OCI-LY1 (cell line): ENCODE data around the gene TSPAN4.

Source experiments
- H2AFZ ChIP-seq: fragments of 200-600 bp; sonication (generic), shearing (Covaris generic); 2 replicates; pipeline ENCODE4 v1.6.0; 2014; ENCODE audit warnings: antibody characterized with exemption, mild to moderate bottlenecking, low read length
- H3F3A ChIP-seq: fragments of 200-600 bp; sonication (generic), shearing (Covaris generic); 2 replicates; pipeline ENCODE4 v1.6.0; 2014; ENCODE audit warnings: mild to moderate bottlenecking, antibody characterized with exemption, low read length, moderate library complexity; ENCODE audit not compliant: insufficient read depth
- H3K27ac ChIP-seq: fragments of 200-600 bp; sonication (generic); 2 replicates; pipeline ENCODE4 v1.5.1; 2014; ENCODE audit warnings: low read length, mixed run types, mild to moderate bottlenecking, low read depth; ENCODE audit not compliant: poor library complexity, severe bottlenecking
- H3K27me3 ChIP-seq: fragments of 200-600 bp; sonication (generic); 2 replicates; pipeline ENCODE4 v1.6.0; 2014; ENCODE audit warnings: antibody characterized with exemption, mild to moderate bottlenecking, low read length, moderate library complexity; ENCODE audit not compliant: insufficient read depth
- H3K36me3 ChIP-seq: fragments of 200-600 bp; sonication (generic); 2 replicates; pipeline ENCODE4 v1.6.1; 2014; ENCODE audit warnings: mild to moderate bottlenecking, antibody characterized with exemption, low read length, moderate library complexity, mixed read lengths; ENCODE audit not compliant: insufficient read depth
- H3K4me1 ChIP-seq: fragments of 200-600 bp; sonication (generic); 2 replicates; pipeline ENCODE4 v1.5.1; 2014; ENCODE audit warnings: mild to moderate bottlenecking, low read length, moderate library complexity; ENCODE audit not compliant: insufficient read depth, severe bottlenecking
- H3K4me2 ChIP-seq: fragments of 200-600 bp; sonication (generic), shearing (Covaris generic); 2 replicates; pipeline ENCODE4 v1.6.1; 2014; ENCODE audit warnings: low read length
- H3K4me3 ChIP-seq: fragments of 200-600 bp; sonication (generic); 2 replicates; pipeline ENCODE4 v1.5.1; 2014; ENCODE audit warnings: low read length, low read depth, mild to moderate bottlenecking, mixed read lengths; ENCODE audit not compliant: poor library complexity, severe bottlenecking
- H3K79me2 ChIP-seq: fragments of 200-600 bp; shearing (Covaris generic); 2 replicates; pipeline ENCODE4 v1.6.1; 2016; ENCODE audit warnings: mixed run types, low read length, mixed read lengths; ENCODE audit not compliant: insufficient read depth
- H3K9ac ChIP-seq: fragments of 200-600 bp; sonication (generic), shearing (Covaris generic); 2 replicates; pipeline ENCODE4 v1.6.1; 2014; ENCODE audit warnings: mild to moderate bottlenecking, low read length, mixed read lengths
- H3K9me2 ChIP-seq: fragments of 200-600 bp; sonication (generic), shearing (Covaris generic); 2 replicates; pipeline ENCODE4 v1.6.1; 2014; ENCODE audit warnings: low read depth, mild to moderate bottlenecking, low read length, mixed read lengths
- H3K9me3 ChIP-seq: fragments of 200-600 bp; shearing (Covaris generic); 2 replicates; pipeline ENCODE4 v1.6.1; 2014; ENCODE audit warnings: low read length, mixed read lengths
- H4K20me1 ChIP-seq: fragments of 200-600 bp; sonication (generic), shearing (Covaris generic); 2 replicates; pipeline ENCODE4 v1.6.0; 2016; ENCODE audit warnings: mild to moderate bottlenecking, low read length; ENCODE audit not compliant: insufficient read depth
- CTCF ChIP-seq: fragments of 200-600 bp; sonication (generic), shearing (Covaris generic); IDR thresholded peaks from 2 replicates; pipeline ENCODE4 v1.5.1; 2017; ENCODE audit warnings: mild to moderate bottlenecking, antibody characterized with exemption, low read length, moderate library complexity, mixed read lengths
- EZH2 ChIP-seq: fragments of 200-600 bp; sonication (generic), shearing (Covaris generic); IDR thresholded peaks from 2 replicates; pipeline ENCODE4 v1.8.0; 2017; ENCODE audit warnings: borderline replicate concordance, mixed run types, mild to moderate bottlenecking, antibody characterized with exemption, low read length, moderate library complexity, mixed read lengths

Gene TSPAN4

DNA sequence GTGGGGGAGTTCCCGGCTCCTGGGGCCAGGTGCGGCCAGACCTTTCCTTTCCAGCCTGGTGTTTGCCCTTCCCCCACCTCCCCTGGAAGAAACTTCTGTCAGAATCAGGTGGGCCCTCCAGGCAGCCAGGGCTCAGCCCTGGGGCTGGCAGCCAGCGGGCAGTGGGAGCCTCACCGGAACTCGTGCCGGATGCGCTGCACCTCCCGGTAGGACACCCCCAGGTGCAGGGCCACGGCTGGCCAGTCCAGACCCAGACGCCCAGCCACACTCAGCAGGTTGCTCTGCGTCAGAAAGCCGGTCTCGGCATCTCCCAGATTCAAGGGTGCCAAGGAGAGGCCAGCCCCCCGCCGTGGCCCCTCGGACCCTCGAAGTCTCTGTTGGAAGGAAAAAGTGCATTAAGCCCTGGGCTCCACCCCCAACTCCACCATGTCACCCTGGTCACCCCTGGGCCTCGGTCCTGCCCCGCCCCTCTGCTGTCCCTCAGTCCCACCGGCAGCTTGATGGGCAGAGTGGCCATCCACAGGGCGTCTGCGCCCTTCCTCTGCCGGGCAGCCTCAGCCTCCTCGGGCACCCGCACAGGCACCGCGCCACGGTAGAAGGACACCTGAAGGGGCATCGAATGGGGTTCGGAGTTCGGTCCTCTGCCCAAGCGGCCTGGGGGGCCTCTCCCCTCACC, 42.9 kb upstream of the TSPAN4 start:
- Histone ChIP-seq H4K20me1 (no peaks in the 10 kb centered on the region), H3F3A (no peaks in the 10 kb centered on the region), H3K9me3 (no peaks in the 10 kb centered on the region), H3K9me2 (no peaks in the 10 kb centered on the region), H3K36me3 (peaks cover 38% of the 10 kb centered on the region), H2AFZ (no peak overlapping the region), H3K9ac (no peak overlapping the region), H3K4me1 (peaks cover 38% of the 10 kb centered on the region), H3K4me3 (no peak overlapping the region), H3K27ac (no peak overlapping the region), H3K79me2 (no peaks in the 10 kb centered on the region), H3K4me2 (no peak overlapping the region), H3K27me3 (no peaks in the 10 kb centered on the region)
- TF ChIP-seq EZH2: no peak

DNA sequence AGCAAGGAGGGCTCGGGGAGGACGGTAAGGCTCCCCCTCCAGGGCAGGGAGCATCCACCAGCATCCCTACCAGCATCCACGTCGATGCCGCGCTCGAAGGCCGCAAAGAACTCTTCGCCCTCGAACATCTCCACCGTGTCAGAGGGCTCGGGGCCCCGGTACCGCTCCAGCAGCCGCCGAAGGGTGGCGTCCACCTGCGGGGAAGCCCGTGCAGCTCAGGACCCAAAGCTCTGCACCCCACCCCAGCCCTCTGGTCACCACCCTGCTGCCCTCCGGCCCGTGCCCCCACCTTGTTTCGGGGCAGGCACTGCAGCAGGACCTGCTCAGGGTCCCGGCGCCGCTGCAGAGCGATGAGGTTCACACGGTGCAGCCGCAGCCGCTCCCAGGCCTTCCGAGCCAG, 42.2 kb upstream of the TSPAN4 start:
- Histone ChIP-seq H3K79me2 (no peaks in the 10 kb centered on the region), H3K4me1 (peaks cover 34% of the 10 kb centered on the region), H3K4me3 (no peak overlapping the region)

DNA sequence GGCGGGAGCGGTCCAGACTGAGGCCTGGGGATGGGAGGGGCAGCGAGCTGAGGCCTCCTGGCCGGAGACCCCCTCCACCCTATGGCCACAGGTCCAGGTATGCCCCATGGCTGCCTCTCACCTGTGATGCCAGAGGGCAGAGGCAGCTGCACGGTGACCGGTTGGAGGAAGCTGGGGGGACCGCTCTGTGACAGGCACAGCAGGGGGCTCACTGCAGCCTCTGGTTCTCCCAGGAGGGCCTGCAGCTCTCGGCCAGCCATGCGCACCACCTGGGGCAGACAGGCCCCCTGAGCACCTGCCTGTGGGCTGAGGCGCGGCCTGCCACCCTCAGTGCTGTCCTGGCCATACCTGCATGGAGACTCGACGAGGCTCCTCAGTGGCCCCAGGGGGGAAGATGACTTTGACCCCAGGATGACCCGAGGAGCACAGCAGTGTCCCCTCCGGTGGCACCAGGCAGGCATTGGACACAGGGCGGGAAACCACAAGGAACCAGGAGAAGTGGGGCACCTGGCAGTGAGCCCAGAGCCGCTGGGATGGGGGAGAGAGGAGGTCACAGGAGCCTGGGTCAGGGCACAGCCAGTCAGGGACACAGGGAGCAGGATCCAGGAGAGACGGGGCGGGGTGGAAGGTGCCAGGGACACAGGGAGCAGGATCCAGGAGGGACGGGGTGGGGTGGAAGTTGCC, 41.4 kb upstream of the TSPAN4 start:
- Histone ChIP-seq H3K9ac (no peak overlapping the region), H3K4me1 (peaks cover 36% of the 10 kb centered on the region), H3K27ac (no peak overlapping the region), H3K9me3 (no peaks in the 10 kb centered on the region), H3K36me3 (peaks cover 38% of the 10 kb centered on the region), H3K79me2 (no peaks in the 10 kb centered on the region), H3K9me2 (no peaks in the 10 kb centered on the region), H3K27me3 (no peaks in the 10 kb centered on the region), H2AFZ (no peak overlapping the region), H3K4me3 (no peak overlapping the region), H3F3A (no peaks in the 10 kb centered on the region), H3K4me2 (no peak overlapping the region), H4K20me1 (no peaks in the 10 kb centered on the region)
- TF ChIP-seq CTCF (no peak), EZH2 (no peak)

More for the DNA sequence above, 42.2 kb upstream of the TSPAN4 start:
- H3K27me3 ChIP-seq: no peaks in the 10 kb centered on the region
- no peak overlapping the region for H2AFZ ChIP-seq
- no peaks in the 10 kb centered on the region for H3F3A ChIP-seq
- H3K27ac ChIP-seq: no peak overlapping the region
- H3K36me3 ChIP-seq: peaks cover 38% of the 10 kb centered on the region
- no peak overlapping the region for H3K4me2 ChIP-seq
- no peak overlapping the region for H3K9ac ChIP-seq
- TF ChIP-seq EZH2 (no peak), CTCF (no peak)
- H3K9me3 ChIP-seq: no peaks in the 10 kb centered on the region
- no peaks in the 10 kb centered on the region for H3K9me2 ChIP-seq
- no peaks in the 10 kb centered on the region for H4K20me1 ChIP-seq
